ENCODE data around the gene AK4.

The AK4 gene

GRCh38 chr1:65264197-65264929 is 116.4 kb downstream of the AK4 start (continued):
- TF ChIP-seq PATZ1 (tag by site-specific recombination; IDR thresholded peaks at IDR 0.05) (peak; percentile 93), ZNF571 (tag by site-specific recombination; IDR thresholded peaks at IDR 0.05) (no peak), ZNF114 (tag by site-specific recombination; IDR thresholded peaks at IDR 0.05) (no peak), ZNF169 (tag by site-specific recombination; IDR thresholded peaks at IDR 0.05) (no peak), ZBTB11 (tag by site-specific recombination; conservative IDR thresholded peaks at IDR 0.05; ENCODE audit: low read depth) (peak; percentile 50; the same call in 1 of the 2 replicates), ZNF24 (tag by site-specific recombination; IDR thresholded peaks at IDR 0.05) (peak; percentile 79), ZNF580 (tag by site-specific recombination; IDR thresholded peaks at IDR 0.05) (0 out of 2 replicates have a peak, but pooled peaks have one; percentile 34), ELK4 (IDR thresholded peaks at IDR 0.05; ENCODE audit: borderline replicate concordance, low read depth, low read length) (no peak), ZNF416 (tag by site-specific recombination; IDR thresholded peaks at IDR 0.05) (no peak), PRDM1 (tag by site-specific recombination; IDR thresholded peaks at IDR 0.05) (peak; percentile 83), ZIC2 (tag by site-specific recombination; IDR thresholded peaks at IDR 0.05) (peak; percentile 43; the same call in 1 of the 2 replicates), ZNF664 (tag by site-specific recombination; IDR thresholded peaks at IDR 0.05) (no peak), ZNF341 (tag by site-specific recombination; IDR thresholded peaks at IDR 0.05; ENCODE audit: low read depth) (peak; percentile 94), ZNF791 (tag by site-specific recombination; IDR thresholded peaks at IDR 0.05) (no peak), ZNF221 (tag by site-specific recombination; IDR thresholded peaks at IDR 0.05; ENCODE audit: borderline replicate concordance) (no peak), ZNF48 (tag by site-specific recombination; IDR thresholded peaks at IDR 0.05) (no peak), SP2 (tag by site-specific recombination; IDR thresholded peaks at IDR 0.05) (peak; percentile 44), KLF8 (tag by site-specific recombination; IDR thresholded peaks at IDR 0.05) (peak; percentile 74), ZNF350 (tag by site-specific recombination; IDR thresholded peaks at IDR 0.05) (no peak), ZNF175 (tag by site-specific recombination; IDR thresholded peaks at IDR 0.05) (no peak), ZNF324 (tag by site-specific recombination; IDR thresholded peaks at IDR 0.05) (no peak), WT1 (tag by site-specific recombination; IDR thresholded peaks at IDR 0.05) (no peak; the same call in 1 of the 2 replicates), ZNF292 (tag by site-specific recombination; IDR thresholded peaks at IDR 0.05; ENCODE audit: borderline replicate concordance, low read depth) (no peak), SCRT2 (tag by site-specific recombination; IDR thresholded peaks at IDR 0.05) (no peak), YY1 (tag by site-specific recombination; IDR thresholded peaks at IDR 0.05) (no peak), ZNF707 (tag by site-specific recombination; IDR thresholded peaks at IDR 0.05) (no peak), OSR2 (tag by site-specific recombination; IDR thresholded peaks at IDR 0.05) (no peak), ZNF624 (tag by site-specific recombination; IDR thresholded peaks at IDR 0.05) (no peak), SALL2 (tag by site-specific recombination; IDR thresholded peaks at IDR 0.05; ENCODE audit: borderline replicate concordance) (no peak), GLI4 (tag by site-specific recombination; IDR thresholded peaks at IDR 0.05) (no peak), ZBTB21 (tag by site-specific recombination; IDR thresholded peaks at IDR 0.05) (no peak), ZBTB20 (tag by site-specific recombination; IDR thresholded peaks at IDR 0.05) (peak; percentile 94), SCRT1 (tag by site-specific recombination; IDR thresholded peaks at IDR 0.05; ENCODE audit: borderline replicate concordance) (no peak)

Measured in HEK293 (cell line).